Measurements from ENCODE around the gene PCCA.
A peak's percentile ranks its signal among the peaks of the same experiment; 100 is the strongest.

Gene PCCA

GRCh38 chr13:100338275-100338674 is 249.4 kb downstream of the PCCA start:
- no peak for TF ChIP-seq CTCF (IDR thresholded peaks at IDR 0.05; ENCODE audit: insufficient read depth, missing control alignments)
- FAIRE-seq, result no peak
- no peak for DNase-seq (ENCODE audit: insufficient read length, low spot score)

GRCh38 chr13:100339411-100339940 is 250.6 kb downstream of the PCCA start:
- no peak for TF ChIP-seq CTCF (IDR thresholded peaks at IDR 0.05; ENCODE audit: insufficient read depth, missing control alignments)
- DNase-seq (ENCODE audit: insufficient read length, low spot score) (no peak), FAIRE-seq (no peak)

- DNase-seq (ENCODE audit: insufficient read length, low spot score) (no peak), FAIRE-seq (no peak)
- no peak for TF ChIP-seq CTCF (IDR thresholded peaks at IDR 0.05; ENCODE audit: insufficient read depth, missing control alignments)
Measured at GRCh38 chr13:100340865-100341264, 252.0 kb downstream of the PCCA start.

- TF ChIP-seq CTCF (IDR thresholded peaks at IDR 0.05; ENCODE audit: insufficient read depth, missing control alignments), result no peak
- no peak for DNase-seq (ENCODE audit: insufficient read length, low spot score)
- FAIRE-seq, result peak; percentile 11
Measured at GRCh38 chr13:100341327-100341726, 252.4 kb downstream of the PCCA start.

GRCh38 chr13:100344544-100344943 is 255.7 kb downstream of the PCCA start:
- no peak for DNase-seq (ENCODE audit: insufficient read length, low spot score)
- no peak for TF ChIP-seq CTCF (IDR thresholded peaks at IDR 0.05; ENCODE audit: insufficient read depth, missing control alignments)
- FAIRE-seq, result no peak

GRCh38 chr13:100347968-100348367 is 259.1 kb downstream of the PCCA start:
- no peak for FAIRE-seq
- no peak for TF ChIP-seq CTCF (IDR thresholded peaks at IDR 0.05; ENCODE audit: insufficient read depth, missing control alignments)

GRCh38 chr13:100349594-100349993 is 260.7 kb downstream of the PCCA start:
- no peak for FAIRE-seq
- no peak for TF ChIP-seq CTCF (IDR thresholded peaks at IDR 0.05; ENCODE audit: insufficient read depth, missing control alignments)
- no peak for DNase-seq (ENCODE audit: insufficient read length, low spot score)

More at GRCh38 chr13:100347968-100348367, 259.1 kb downstream of the PCCA start:
- no peak for DNase-seq (ENCODE audit: insufficient read length, low spot score)

All from D721Med (cell line).